ENCODE results near the gene GNB5.
"Not testable (repeated sequence)": the region's sequence is repeated elsewhere in the genome, so short reads cannot be mapped to it uniquely, and the experiment has no call there.

The GNB5 gene

GRCh38 chr15:52111517-52112202 is 79.5 kb downstream of the GNB5 start:
- DNase-seq = no peak

DNA sequence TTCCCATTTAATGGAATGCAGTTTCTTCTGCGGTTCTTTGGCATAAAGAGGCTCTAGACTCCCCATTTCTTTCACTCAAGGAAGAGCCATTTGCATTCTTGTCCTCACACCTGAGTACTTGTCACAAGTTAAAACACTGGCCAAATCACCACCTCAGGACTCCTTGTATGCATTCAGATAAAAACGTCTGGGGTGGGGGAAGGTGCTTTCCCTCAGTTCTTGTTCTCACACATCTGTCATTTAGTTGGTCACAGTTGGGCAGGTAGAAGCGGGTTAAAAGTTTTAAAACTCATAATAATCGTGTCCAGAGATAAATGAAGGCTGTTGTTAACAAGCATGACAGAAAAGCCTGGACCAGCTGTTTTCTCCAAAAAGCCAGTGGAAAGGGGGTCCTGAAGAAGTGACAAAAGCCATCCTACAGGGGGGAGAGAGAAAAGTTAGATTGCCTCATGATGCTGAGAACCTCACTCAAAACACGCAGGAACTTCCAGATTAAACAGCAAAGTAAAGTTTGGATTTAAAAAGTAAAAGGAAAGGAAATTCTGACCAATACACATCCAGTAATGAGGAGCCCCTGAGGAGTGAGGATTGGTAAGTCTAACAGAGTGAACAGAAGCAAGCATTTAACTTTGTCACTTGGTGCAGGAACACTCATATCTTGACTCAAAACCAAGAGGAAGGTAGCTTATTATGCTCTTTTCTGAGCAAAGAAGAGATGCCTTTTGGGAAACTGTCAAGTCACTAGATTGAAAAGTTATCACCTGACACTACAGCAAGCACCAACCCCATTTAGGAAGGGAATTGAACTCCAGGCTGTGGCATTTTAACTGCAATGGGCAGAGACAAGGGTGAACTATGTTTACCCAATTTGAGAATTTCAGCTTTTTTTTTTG is 81.4 kb downstream of the GNB5 start:
- DNase-seq = no peak

DNA sequence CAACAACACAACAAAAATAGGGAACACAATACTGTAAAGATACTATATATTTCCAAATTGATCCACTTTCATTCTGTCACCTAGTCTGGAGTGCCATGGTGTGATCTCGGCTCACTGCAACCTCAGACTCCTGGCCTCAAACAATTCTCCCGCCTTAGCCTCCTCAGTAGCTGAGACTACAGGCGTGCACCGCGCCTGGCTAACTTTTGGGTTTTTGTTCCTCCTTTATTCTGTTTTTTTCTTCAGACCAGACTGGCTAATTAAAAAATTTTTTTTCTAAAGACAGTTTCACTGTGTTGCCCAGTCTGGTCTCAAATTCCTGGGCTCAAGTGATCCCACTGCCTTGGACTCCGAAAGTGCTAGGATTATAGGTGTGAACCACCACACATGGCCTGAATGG is 84.0 kb downstream of the GNB5 start:
- DNase-seq = no peak

DNA sequence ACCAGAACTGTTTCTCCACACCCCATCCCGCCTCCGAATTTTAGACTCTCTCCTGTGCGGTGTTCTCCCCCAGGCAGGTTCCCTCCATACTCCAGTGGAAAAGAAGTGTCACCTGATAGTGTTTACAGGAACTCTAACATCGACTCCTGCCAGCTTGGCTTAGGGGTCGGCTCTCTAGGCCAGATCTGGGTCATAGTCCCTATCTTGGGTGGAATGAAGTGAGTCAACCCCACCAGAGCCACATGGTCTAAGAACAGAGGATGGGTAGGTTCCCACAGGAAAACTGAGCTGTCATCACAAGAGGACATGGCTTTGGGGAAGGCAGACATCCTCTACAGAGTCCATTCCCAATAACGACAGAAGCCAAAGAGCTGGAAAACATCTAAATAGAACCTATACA is 84.6 kb downstream of the GNB5 start:
- no peak for DNase-seq

- DNase-seq = no peak
Measured at GRCh38 chr15:52105846-52106245, 85.3 kb downstream of the GNB5 start.

GRCh38 chr15:52104532-52105004 is 86.6 kb downstream of the GNB5 start:
- DNase-seq = no peak

DNA sequence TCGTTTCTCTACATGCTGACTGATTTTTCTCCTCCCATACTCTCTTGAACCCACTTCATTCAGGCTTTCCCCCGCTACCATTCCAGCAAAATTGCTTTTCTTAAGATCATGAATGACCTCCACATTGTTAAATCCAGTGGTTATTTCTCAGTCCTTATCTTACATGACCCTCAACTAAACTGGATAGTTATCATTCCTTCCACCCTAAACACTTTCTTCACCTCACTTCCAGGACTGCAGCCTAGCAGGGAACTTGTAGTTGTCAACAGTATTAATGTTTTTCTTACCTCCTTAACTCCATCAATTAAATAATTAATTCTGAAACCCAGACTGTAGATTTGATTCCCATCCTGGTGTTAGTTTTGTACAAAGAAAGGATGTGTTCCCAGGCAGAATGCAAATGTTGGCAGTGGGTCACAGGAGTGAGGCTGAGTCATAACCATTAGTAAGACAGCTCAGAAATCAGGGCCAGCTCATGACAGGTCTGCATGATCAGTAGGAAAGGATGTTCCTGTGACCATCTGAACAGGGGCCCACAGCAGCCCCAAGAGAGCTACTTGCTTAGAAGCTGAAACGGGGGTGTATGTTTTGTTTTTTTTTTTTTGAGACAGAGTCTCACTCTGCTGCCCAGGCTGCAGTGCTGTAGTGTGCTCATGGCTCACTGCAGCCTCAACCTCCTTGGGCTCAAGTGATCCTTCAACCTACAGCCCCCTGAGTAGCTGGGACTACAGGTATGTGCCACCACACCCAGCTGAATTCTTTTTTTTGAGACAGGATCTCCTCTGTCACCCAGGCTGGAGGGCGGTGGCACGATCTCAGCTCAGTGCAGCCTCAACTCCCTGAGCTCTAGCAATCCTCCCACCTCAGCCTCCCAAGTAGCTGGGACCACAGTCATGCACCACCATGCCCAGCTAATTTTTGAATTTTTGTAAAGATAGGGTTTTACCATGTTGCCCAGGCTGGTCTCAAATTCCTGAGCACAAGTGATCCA is 87.7 kb downstream of the GNB5 start:
- peak; percentile 93 for DNase-seq

DNA sequence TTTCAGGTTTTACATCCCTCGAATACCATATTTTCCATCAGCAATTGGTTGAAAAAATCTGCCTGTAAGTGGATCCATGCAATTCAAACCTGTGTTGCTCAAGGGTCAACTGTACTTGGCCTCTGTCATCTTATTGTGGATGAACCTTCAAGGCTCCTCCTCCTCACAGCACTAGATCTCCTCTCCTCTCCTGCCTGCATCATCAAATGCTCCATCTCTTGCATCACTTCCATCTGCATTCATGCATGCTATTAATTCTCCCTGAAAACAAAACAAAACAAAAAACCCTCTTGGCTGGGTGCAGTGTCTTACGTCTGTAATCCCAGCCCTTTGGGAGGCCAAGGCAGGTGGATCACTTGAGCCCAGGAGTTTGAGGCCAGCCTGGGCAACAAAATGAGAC is 88.7 kb downstream of the GNB5 start:
- DNase-seq = peak; percentile 75

DNA sequence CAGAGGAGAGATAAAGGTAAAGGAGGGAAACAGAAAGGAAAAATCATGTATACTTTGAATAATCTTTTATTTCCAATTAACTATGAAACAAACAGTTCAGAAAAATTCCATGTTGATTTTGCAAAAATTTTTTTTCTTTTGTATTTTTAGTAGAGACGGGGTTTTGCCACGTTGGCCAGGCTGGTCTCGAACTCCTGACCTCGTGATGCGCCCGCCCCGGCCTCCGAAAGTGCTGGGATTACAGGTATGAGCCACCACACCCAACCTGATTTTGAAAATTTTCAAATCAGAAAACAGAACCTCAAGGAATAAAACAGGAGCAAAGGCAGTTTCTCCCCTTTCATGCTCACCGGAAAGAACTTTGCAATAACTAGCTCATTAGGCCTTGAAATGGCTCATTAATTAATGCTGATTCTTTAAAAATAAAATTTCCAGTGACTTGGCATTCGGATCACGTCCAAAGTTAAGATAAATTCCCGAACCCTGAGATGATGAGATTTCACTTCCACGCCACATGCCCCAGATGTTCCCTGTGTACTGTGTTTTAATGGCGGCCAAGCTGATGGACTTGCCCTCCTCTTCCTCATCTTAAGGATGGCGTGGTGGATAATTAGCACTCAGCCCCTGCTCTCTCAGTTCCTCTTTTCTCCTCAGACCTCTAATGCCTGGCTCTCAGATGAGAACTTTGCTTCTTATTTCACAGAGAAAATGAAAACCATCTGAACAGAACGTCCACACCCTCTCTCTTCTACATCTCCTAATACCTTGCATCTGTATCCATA is 89.5 kb downstream of the GNB5 start:
- DNase-seq = no peak

- DNase-seq = peak; percentile 87
Measured at GRCh38 chr15:52100807-52101442, 90.3 kb downstream of the GNB5 start.

DNA sequence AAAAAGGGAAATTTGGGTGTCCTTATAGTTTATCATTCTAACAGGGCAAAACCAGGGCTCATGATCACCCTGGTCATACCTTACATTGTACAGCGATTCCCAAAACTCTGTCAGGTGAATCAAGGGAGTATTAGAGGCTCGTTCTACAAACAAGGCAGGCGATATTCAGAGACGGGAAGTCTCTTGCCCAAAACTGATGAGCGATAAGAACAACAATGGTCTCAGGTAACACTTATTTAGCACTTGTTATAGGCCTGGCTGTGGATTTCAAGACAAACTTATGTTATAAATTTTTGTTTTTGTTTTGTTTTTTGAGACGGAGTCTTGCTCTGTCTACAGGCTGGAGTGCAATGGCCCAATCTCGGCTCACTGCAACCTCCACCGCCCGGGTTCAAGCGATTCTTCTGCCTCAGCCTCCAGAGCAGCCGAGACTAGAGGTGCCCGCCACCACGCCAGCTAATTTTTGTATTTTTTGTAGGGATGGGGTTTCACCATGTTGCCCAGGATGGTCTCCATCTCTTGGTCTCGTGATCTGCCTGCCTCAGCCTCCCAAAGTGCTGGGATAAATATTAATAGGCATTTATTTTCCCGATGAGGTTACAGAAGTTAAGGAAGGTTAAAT is 91.4 kb downstream of the GNB5 start:
- no peak for DNase-seq

DNA sequence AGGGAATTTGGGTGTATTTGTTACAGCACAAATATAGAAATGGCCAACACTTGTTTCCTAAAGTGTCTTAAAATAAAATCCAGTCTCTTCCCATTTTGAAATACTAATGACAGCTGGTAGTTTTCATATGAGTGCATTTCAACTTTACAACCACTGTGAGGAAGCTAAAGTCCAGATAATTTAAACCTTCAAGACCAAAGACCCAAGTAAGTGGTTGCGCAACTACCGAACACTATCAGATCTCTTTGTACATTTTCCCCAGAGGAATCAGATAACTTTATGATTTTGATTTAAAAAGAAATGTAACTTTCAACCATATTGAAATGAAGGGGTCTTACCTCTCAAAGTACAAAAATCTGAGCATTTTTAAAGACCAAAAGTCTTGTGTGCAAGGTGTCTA is 92.9 kb downstream of the GNB5 start:
- no peak for DNase-seq

- no peak for DNase-seq
Measured at GRCh38 chr15:52097180-52097579, 94.0 kb downstream of the GNB5 start.

DNA sequence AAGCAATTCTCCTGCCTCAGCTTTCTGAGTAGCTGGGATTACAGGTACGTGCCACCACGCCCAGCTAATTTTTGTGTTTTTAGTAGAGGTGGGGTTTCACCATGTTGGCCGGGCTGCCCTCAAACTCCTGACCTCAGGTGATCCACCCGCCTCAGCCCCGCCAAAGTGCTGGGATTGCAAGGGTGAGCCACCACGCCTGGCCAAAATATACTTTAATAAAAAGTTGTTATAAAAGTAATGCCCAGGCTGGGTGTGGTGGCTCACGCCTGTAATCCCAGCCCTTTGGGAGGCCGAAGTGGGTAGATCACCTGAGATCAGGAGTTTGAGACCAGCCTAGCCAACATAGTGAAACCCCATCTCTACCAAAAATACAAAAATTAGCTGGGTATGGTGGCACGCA is 94.7 kb downstream of the GNB5 start:
- DNase-seq = not testable (repeated sequence)

GRCh38 chr15:52095597-52096262 is 95.5 kb downstream of the GNB5 start:
- DNase-seq = peak; percentile 87

DNA sequence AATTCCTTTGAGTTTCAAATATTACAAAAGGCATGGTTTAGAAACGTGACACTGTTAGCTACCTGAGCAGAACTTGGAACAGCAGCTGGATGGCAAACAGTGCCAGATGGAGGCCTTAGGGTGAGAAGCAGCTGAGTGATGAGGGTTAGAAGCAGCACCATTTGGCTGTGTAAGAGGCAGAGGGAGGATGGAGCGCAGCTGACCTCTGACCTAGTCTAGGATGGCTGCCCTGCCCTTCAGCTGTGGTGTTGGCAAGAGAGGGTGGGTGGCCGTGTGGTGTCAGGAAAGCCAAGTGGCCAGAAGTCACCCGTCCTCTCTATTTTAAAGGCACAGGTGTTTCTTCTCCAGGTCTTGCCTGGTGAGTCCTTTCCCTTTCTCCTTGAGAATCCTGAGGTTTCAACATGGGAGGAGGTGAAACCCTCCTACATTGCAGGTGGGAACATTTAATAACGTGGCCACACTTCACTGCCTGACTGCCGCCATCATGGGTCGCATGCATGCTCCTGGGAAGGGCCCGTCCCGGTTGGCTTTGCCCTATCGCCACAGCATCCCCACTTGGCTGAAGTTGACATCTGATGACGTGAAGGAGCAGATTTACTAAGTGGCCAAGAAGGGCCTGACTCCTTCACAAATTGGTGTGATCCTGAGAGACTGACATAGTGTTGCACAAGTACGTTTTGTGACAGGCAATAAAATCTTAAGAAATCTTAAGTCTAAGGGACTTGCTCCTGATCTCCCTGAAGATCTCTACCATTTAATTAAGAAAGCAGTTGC is 96.2 kb downstream of the GNB5 start:
- DNase-seq = no peak

DNA sequence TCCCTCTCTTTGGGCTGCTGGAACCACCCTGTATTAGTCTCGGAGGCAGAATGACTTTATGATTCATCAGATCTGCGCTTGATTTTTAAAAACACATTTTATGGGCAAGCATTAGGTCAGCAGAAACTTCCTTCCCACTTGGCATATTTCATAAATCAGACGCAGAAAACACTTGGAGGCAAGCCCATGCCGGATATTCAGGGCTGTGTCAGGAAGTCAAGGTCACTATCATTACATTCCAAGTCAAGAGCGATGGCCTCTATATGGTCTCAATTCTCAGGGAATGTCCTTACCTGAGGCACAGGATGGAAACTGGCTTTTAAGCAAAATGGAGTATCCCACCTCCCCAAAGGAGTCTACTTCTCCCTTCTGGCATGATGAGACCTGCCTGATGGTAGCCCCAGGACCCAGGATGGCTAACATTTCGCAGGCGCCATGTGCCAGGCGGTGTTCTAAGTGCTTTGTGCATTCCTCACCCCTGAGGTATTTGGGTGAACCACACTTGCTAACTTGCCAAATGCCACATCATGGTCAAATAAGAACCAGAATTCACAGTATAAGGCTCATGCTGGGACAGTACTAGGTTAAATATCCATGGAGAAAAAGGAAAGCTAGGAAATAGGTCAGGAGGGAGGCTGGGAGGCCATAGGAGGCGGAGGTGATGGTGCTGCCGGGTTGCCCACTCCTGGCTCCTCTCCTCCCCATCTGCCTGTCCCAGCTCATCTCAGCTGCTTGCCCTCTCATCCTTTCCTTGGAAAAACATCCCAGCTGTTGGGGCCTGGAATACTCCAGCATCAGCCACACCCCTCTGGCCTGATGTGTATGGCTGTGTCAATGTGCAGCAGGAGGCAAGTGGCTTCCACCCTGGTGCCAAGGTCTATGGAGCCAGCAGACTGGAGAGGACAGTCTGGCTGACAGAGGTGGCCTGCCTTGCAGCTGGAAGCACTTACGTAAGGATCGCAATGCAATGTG is 97.4 kb downstream of the GNB5 start:
- peak; percentile 91 for DNase-seq

DNA sequence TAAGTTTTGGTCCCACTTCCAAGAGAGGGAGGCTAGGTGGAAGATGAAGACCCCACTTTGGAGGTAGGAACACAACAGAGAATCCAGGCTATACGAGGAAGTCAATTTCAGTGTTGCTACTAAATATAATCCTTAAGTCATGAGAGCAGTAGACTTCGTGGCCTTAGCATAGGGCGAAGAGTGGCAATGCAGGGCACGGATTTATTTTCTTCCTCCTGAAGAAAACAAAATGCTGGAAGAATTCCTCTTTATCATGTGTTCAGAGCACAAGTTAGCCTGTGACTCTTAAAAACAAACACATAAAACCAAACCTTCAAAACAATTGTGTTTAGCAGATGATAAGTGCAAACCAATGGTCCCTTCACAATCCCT is 98.0 kb downstream of the GNB5 start:
- DNase-seq = no peak
